Measurements from ENCODE around the gene TMEM167A. TPM values are rescaled to one million over a fixed set of nuclear protein-coding genes. Genes with fewer than 3 reads are reported as not detected.
A peak's percentile ranks its signal among the peaks of the same experiment; 100 is the strongest.

TMEM167A gene
- total RNA-seq, 1 experiment from 2014 or later = 108 TPM

DNA sequence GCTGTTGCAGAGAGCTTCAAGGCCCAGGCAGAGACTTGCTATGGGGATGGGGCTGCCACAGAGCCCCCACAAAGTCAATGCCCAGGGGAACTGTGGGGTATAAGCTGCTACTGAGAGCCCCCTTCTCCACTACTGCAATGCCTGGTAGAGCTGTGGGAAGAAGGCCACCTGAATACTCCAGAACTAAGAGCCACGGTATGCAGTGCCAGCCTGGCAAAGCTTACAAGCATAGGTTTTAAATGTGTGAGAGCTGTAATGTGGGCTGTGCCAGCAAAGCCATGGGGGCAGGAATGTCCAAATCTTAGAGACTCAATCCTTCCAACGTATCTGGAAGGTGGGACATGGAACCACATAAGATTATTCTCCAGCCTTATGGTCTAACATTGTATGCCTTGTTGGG lies 49.3 kb upstream of the TMEM167A start:
- no peak for ATAC-seq
- POLR2A ChIA-PET = no interaction called here

GRCh38 chr5:83125560-83125959 lies 48.4 kb upstream of the TMEM167A start:
- ATAC-seq = peak; percentile 68; the same call in 1 of the 2 replicates
- no peak for DNase-seq (ENCODE audit: low read depth, low spot score)
- Histone ChIP-seq H2AFZ (ENCODE audit: low read depth, low read length, poor library complexity, severe bottlenecking) (no peak overlapping the region), H3K79me2 (ENCODE audit: insufficient read depth, low read length) (no peaks in the 10 kb centered on the region), H3K4me3 (replicated peaks in 1 of 2; ENCODE audit: low read depth in 1 of 2, low read length in 2 of 2) (no peak overlapping the region), H3K27ac (ENCODE audit: low read depth, low read length) (no peak overlapping the region), H3K9me3 (ENCODE audit: control insufficient read depth in 1 of 2, insufficient read depth in 1 of 2, low read depth in 1 of 2, low read length in 2 of 2) (peaks cover 0 to 9% of the 10 kb centered on the region in 2 experiments; a peak in 1 of 4 replicates), H3K4me2 (ENCODE audit: low read length) (peak overlapping the region; percentile 32), H3K9me2 (ENCODE audit: insufficient read depth) (no peaks in the 10 kb centered on the region), H3K27me3 (ENCODE audit: insufficient read depth, low read length) (no peaks in the 10 kb centered on the region), H3K9ac (ENCODE audit: low read length) (no peak overlapping the region), H3K4me1 (ENCODE audit: control insufficient read depth in 1 of 2, insufficient read depth in 2 of 2, low read length in 2 of 2) (peaks cover 4 to 17% of the 10 kb centered on the region in 2 experiments; a peak in 3 of 4 replicates), H4K20me1 (ENCODE audit: insufficient read depth) (no peaks in the 10 kb centered on the region), H3K36me3 (ENCODE audit: control insufficient read depth in 1 of 2, insufficient read depth in 2 of 2, low read length in 2 of 2) (peaks cover 0 to 14% of the 10 kb centered on the region in 2 experiments; a peak in 2 of 4 replicates)
- POLR2A ChIA-PET = no interaction called here
- CTCF ChIA-PET = no interaction called here
- RAD21 ChIA-PET (ENCODE audit: low non-redundant PET in 1 of 2, low total read pairs in 2 of 2, uncharacterized antibody in 2 of 2, unreplicated experiment in 2 of 2) = no interaction called here
- BruUV-seq (replicated peaks) = no TSS peak
- intact Hi-C loops (cut with micrococcal nuclease) = no loop called here
- TF ChIP-seq, protein P1, sequence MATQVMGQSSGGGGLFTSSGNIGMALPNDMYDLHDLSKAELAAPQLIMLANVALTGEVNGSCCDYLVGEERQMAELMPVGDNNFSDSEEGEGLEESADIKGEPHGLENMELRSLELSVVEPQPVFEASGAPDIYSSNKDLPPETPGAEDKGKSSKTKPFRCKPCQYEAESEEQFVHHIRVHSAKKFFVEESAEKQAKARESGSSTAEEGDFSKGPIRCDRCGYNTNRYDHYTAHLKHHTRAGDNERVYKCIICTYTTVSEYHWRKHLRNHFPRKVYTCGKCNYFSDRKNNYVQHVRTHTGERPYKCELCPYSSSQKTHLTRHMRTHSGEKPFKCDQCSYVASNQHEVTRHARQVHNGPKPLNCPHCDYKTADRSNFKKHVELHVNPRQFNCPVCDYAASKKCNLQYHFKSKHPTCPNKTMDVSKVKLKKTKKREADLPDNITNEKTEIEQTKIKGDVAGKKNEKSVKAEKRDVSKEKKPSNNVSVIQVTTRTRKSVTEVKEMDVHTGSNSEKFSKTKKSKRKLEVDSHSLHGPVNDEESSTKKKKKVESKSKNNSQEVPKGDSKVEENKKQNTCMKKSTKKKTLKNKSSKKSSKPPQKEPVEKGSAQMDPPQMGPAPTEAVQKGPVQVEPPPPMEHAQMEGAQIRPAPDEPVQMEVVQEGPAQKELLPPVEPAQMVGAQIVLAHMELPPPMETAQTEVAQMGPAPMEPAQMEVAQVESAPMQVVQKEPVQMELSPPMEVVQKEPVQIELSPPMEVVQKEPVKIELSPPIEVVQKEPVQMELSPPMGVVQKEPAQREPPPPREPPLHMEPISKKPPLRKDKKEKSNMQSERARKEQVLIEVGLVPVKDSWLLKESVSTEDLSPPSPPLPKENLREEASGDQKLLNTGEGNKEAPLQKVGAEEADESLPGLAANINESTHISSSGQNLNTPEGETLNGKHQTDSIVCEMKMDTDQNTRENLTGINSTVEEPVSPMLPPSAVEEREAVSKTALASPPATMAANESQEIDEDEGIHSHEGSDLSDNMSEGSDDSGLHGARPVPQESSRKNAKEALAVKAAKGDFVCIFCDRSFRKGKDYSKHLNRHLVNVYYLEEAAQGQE (IDR thresholded peaks at IDR 0.05; ENCODE audit: low read depth) = no peak
- TF ChIP-seq TCF7L2 (IDR thresholded peaks at IDR 0.05; ENCODE audit: borderline replicate concordance, extremely low read depth, insufficient read depth, insufficient read length) (no peak), ZBTB33 (IDR thresholded peaks at IDR 0.05; ENCODE audit: extremely low read depth, insufficient replicate concordance, low read length) (no peak), SP1 (IDR thresholded peaks at IDR 0.05; ENCODE audit: low read depth) (no peak), CBX3 (IDR thresholded peaks at IDR 0.05; ENCODE audit: low read depth) (no peak), ELF1 (IDR thresholded peaks at IDR 0.05; ENCODE audit: borderline replicate concordance, low read depth) (no peak), POLR2AphosphoS5 (IDR thresholded peaks at IDR 0.05; ENCODE audit: low read depth, low read length) (no peak), ZFX (IDR thresholded peaks at IDR 0.05) (no peak), YY1 (IDR thresholded peaks at IDR 0.05; ENCODE audit: extremely low read depth, insufficient replicate concordance, low read depth, low read length) (no peak), SRF (IDR thresholded peaks at IDR 0.05; ENCODE audit: low read depth) (no peak), SIN3A (IDR thresholded peaks at IDR 0.05; ENCODE audit: low read depth) (no peak), EGR1 (IDR thresholded peaks at IDR 0.05; ENCODE audit: low read depth) (no peak)
- TF ChIP-seq, protein P2, sequence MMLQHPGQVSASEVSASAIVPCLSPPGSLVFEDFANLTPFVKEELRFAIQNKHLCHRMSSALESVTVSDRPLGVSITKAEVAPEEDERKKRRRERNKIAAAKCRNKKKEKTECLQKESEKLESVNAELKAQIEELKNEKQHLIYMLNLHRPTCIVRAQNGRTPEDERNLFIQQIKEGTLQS (IDR thresholded peaks at IDR 0.05) = no peak

More for the DNA sequence above, 49.3 kb upstream of the TMEM167A start:
- H3K4me3 ChIP-seq (replicated peaks in 1 of 2; ENCODE audit: low read depth in 1 of 2, low read length in 2 of 2) = no peak overlapping the region
- H3K36me3 ChIP-seq (ENCODE audit: control insufficient read depth in 1 of 2, insufficient read depth in 2 of 2, low read length in 2 of 2) = peaks cover 0 to 14% of the 10 kb centered on the region in 2 experiments; a peak in 2 of 4 replicates
- H4K20me1 ChIP-seq (ENCODE audit: insufficient read depth) = no peaks in the 10 kb centered on the region
- no peak overlapping the region for H3K4me2 ChIP-seq (ENCODE audit: low read length)
- H3K4me1 ChIP-seq (ENCODE audit: control insufficient read depth in 1 of 2, insufficient read depth in 2 of 2, low read length in 2 of 2) = peaks cover 4 to 17% of the 10 kb centered on the region in 2 experiments; a peak in 3 of 4 replicates
- no peak overlapping the region for H3K27ac ChIP-seq (ENCODE audit: low read depth, low read length)
- ChIA-PET CTCF (no interaction called here), RAD21 (ENCODE audit: low non-redundant PET in 1 of 2, low total read pairs in 2 of 2, uncharacterized antibody in 2 of 2, unreplicated experiment in 2 of 2) (no interaction called here)
- DNase-seq (ENCODE audit: low read depth, low spot score) = no peak
- no peaks in the 10 kb centered on the region for H3K9me2 ChIP-seq (ENCODE audit: insufficient read depth)
- TF ChIP-seq, protein P2 (IDR thresholded peaks at IDR 0.05) = no peak
- H3K79me2 ChIP-seq (ENCODE audit: insufficient read depth, low read length) = no peaks in the 10 kb centered on the region
- no peak overlapping the region for H3K9ac ChIP-seq (ENCODE audit: low read length)
- peaks cover 0 to 9% of the 10 kb centered on the region in 2 experiments; a peak in 1 of 4 replicates for H3K9me3 ChIP-seq (ENCODE audit: control insufficient read depth in 1 of 2, insufficient read depth in 1 of 2, low read depth in 1 of 2, low read length in 2 of 2)
- H3K27me3 ChIP-seq (ENCODE audit: insufficient read depth, low read length) = no peaks in the 10 kb centered on the region
- no TSS peak for BruUV-seq (replicated peaks)
- H2AFZ ChIP-seq (ENCODE audit: low read depth, low read length, poor library complexity, severe bottlenecking) = no peak overlapping the region
- intact Hi-C loops (cut with micrococcal nuclease) = no loop called here
